Ovary (tissue), 9 donors: ENCODE measurements around the gene ABL1. TPM values are rescaled to one million over a fixed set of nuclear protein-coding genes. Genes with fewer than 3 reads are reported as not detected.

ENCODE experiments used
- DNase-seq, 5 donors: peaks; one replicate each; pipeline ENCODE4 v3.0.0-alpha.2; 2019 to 2020
- H3K27ac ChIP-seq, 2 donors: fragments of 200-600 bp; one replicate each; pipeline versions ENCODE4 v1.5.1 to v1.8.0; 2019 to 2022
- H3K27me3 ChIP-seq: fragments of 200-600 bp; one replicate; pipeline ENCODE4 v1.8.0; 2022
- H3K36me3 ChIP-seq: fragments of 200-600 bp; sonication (generic); one replicate; pipeline ENCODE4 v1.5.1; 2019
- H3K4me1 ChIP-seq: one replicate; pipeline ENCODE4 v1.8.1; 2013; ENCODE audit warnings: mild to moderate bottlenecking, moderate library complexity; ENCODE audit not compliant: insufficient read depth
- H3K4me3 ChIP-seq: fragments of 200-600 bp; sonication (generic); one replicate; pipeline ENCODE4 v1.5.1; 2017
- H3K9me3 ChIP-seq, 2 donors: fragments of 200-600 bp in 1 of 2; sonication (generic) in 1 of 2; one replicate each; pipeline versions ENCODE4 v1.5.1 to v1.8.1; 2013 to 2019; ENCODE audit warnings: mild to moderate bottlenecking in 1 of 2, moderate library complexity in 1 of 2
- EP300 ChIP-seq: sonication (generic); formaldehyde crosslinking; IDR thresholded peaks from one replicate; pipeline ENCODE4 v1.6.1; 2017; ENCODE audit warnings: antibody characterized with exemption
- POLR2A ChIP-seq: fragments of 450-650 bp; IDR thresholded peaks from one replicate; pipeline ENCODE4 v1.6.1; 2017; ENCODE audit warnings: antibody characterized with exemption, mild to moderate bottlenecking, moderate library complexity
- WGBS, 3 donors: extraction: QIAGEN DNeasy Blood & Tissue Kit in 1 of 3; methylation state at CpG; one replicate each; pipeline versions ENCODE4 v1.1.5 to v1.1.7; 2013 to 2017; 5-methylcytosine and 5-hydroxymethylcytosine counted together
- intact Hi-C, 4 donors: fragments of 100-400 bp; cut with DNase I; formaldehyde crosslinking; loops; one replicate each; pipeline versions ENCODE4 v1.11.0 to v1.15.1; 2022 to 2023
- polyA plus RNA-seq, 2 donors: library from polyadenylated mRNA; stranded (reverse); fragments of 200-250 nt in 1 of 2; fragments of 350-450 nt in 1 of 2; fragmentation: Illumina TruSeq in 1 of 2; extraction: RNeasy Lipid Tissue Mini Kit (QIAGEN cat#74804) in 1 of 2; gene quantifications; one replicate each; pipeline ENCODE4 v1.2.3, GENCODE V29; 2013 to 2014
- total RNA-seq, 7 donors: library from RNA; depleted of rRNA in 2 of 7; stranded (reverse); fragments of >200 nt in 2 of 7; fragmentation: NEBNext Ultra II Directional in 3 of 7; extraction: Animal tissue kit (Norgen Biotek cat#: 25700) in 3 of 7; gene quantifications; one replicate each; pipeline versions ENCODE4 v1.1.0 to v1.2.4, GENCODE V29; 2016 to 2023
- TF ChIP-seq, protein P1 (sequence below), 3 donors: fragments of 450-650 bp in 2 of 3; fragments of 200-600 bp in 1 of 3; IDR thresholded peaks; one replicate each; pipeline versions ENCODE4 v1.5.1 to v1.8.0; 2016 to 2022; ENCODE audit warnings: antibody characterized with exemption in 3 of 3, mild to moderate bottlenecking in 1 of 3
- donor health status: DM: no; HTN: no; CAD: no; lungs with moderate emphysema.
- donor health status: DM: no; HTN: no; CAD: no.
- donor health status: Bipolar disorder and iron deficiency.
- donor health status: DM: yes; HTN: yes; CAD: no.
- donor health status: DM: no; HTN: no; CAD: no.
- donor health status: DM: yes; HTN: yes; CAD: no.

Gene ABL1
- total and polyA plus RNA-seq, 9 donors, result 39.4 to 112 (median 75.1) TPM

DNA sequence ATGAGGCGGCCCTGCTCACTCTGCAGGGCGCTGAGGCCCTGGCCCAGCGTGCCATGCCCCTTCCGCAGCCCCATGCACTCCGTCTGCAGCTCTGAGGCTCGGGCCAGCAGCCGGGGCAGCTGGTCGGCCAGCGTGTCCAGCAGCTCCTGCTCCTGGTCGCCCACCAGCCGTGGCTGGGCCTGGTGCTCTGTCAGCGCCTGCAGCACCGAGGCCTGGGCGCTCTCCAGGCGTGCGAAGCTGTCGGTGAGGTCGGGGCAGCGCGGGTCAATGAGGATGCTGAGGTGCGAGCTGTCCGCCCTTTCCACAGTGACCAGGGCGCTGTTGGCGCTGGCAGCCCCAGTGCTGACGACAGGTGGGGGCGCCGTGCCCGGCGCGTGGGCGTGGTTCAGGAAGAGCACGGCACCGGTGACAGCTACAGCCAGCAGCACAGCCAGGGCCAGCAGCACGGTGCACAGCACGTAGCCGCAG lies 94.6 kb downstream of the ABL1 start:
- Histone ChIP-seq H3K4me3 (no peak overlapping the region), H3K36me3 (no peaks in the 10 kb centered on the region), H3K27me3 (no peaks in the 10 kb centered on the region), H3K9me3 (no peaks in the 10 kb centered on the region), H3K27ac (no peak overlapping the region), H3K4me1 (no peaks in the 10 kb centered on the region)
- intact Hi-C loops, result loop anchor here in 1 of 4 donors (10.0 kb wide), 2 partner anchors 55 to 165 kb away; no protein-coding TSS in a partner anchor
- TF ChIP-seq, protein P1, sequence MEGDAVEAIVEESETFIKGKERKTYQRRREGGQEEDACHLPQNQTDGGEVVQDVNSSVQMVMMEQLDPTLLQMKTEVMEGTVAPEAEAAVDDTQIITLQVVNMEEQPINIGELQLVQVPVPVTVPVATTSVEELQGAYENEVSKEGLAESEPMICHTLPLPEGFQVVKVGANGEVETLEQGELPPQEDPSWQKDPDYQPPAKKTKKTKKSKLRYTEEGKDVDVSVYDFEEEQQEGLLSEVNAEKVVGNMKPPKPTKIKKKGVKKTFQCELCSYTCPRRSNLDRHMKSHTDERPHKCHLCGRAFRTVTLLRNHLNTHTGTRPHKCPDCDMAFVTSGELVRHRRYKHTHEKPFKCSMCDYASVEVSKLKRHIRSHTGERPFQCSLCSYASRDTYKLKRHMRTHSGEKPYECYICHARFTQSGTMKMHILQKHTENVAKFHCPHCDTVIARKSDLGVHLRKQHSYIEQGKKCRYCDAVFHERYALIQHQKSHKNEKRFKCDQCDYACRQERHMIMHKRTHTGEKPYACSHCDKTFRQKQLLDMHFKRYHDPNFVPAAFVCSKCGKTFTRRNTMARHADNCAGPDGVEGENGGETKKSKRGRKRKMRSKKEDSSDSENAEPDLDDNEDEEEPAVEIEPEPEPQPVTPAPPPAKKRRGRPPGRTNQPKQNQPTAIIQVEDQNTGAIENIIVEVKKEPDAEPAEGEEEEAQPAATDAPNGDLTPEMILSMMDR (IDR thresholded peaks at IDR 0.05), result no peak
- no peak for TF ChIP-seq POLR2A
- no peak for TF ChIP-seq EP300
- 85 to 90% (median 87%) methylated on average over 36 of the region's 36 CpGs for WGBS, 3 donors
- DNase-seq, result no peak

- TF ChIP-seq EP300 (no peak), POLR2A (no peak)
- TF ChIP-seq, protein P1 (IDR thresholded peaks at IDR 0.05), result no peak
Observed at GRCh38 chr9:130930132-130930803, 95.2 kb downstream of the ABL1 start.

DNA sequence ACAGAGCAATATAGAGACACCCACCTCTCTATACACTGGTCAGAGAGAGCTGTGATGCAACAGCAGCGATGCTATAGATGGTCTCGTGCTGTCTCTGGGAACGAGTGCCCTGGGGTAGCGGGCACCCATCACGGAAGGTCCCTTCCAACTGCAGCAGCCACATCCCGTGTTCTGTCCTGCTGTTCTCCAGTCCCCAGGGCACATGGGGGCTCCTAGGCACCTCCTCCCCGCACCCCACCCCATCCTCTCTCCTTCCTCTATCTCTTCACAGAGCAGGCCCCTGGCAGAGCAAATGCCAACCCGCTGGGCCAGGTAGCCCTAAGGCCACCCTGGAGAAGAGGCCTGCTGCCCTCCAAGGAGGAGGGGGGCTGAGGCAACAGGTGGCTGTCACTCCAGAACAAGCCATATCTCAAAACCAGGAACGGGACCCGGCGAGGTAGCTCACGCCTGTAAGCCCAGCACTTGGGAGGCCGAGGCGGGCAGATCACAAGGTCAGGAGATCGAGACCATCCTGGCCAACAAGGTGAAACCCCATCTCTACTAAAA lies 95.8 kb downstream of the ABL1 start:
- H3K27me3 ChIP-seq, result no peaks in the 10 kb centered on the region
- H3K4me1 ChIP-seq, result no peaks in the 10 kb centered on the region
- no peaks in the 10 kb centered on the region for H3K9me3 ChIP-seq
- intact Hi-C loops, result loop anchor here in 1 of 4 donors (10.0 kb wide), 2 partner anchors 56 to 166 kb away; no protein-coding TSS in a partner anchor
- H3K4me3 ChIP-seq, result no peak overlapping the region
- DNase-seq, result no peak
- H3K36me3 ChIP-seq, result no peaks in the 10 kb centered on the region
- H3K27ac ChIP-seq, result no peak overlapping the region
- TF ChIP-seq POLR2A (no peak), EP300 (no peak)
- TF ChIP-seq, protein P1 (IDR thresholded peaks at IDR 0.05), result no peak
- 89 to 93% (median 91%) methylated on average over 15 of the region's 15 CpGs for WGBS, 3 donors

More at GRCh38 chr9:130930132-130930803, 95.2 kb downstream of the ABL1 start:
- no peak overlapping the region for H3K4me3 ChIP-seq
- no peak for DNase-seq
- H3K36me3 ChIP-seq, result no peaks in the 10 kb centered on the region
- no peaks in the 10 kb centered on the region for H3K9me3 ChIP-seq
- H3K27me3 ChIP-seq, result no peaks in the 10 kb centered on the region
- H3K4me1 ChIP-seq, result no peaks in the 10 kb centered on the region
- intact Hi-C loops, result loop anchor here in 1 of 4 donors (10.0 kb wide), 2 partner anchors 55 to 165 kb away; no protein-coding TSS in a partner anchor
- H3K27ac ChIP-seq, result no peak overlapping the region
- WGBS, 3 donors, result 88 to 90% (median 89%) methylated on average over 23 of the region's 23 CpGs

GRCh38 chr9:130931508-130932254 lies 96.6 kb downstream of the ABL1 start:
- Histone ChIP-seq H3K4me3 (no peak overlapping the region), H3K27me3 (no peaks in the 10 kb centered on the region), H3K36me3 (no peaks in the 10 kb centered on the region), H3K9me3 (no peaks in the 10 kb centered on the region), H3K4me1 (peaks cover 2% of the 10 kb centered on the region), H3K27ac (no peak overlapping the region)
- TF ChIP-seq POLR2A (no peak), EP300 (no peak)
- TF ChIP-seq, protein P1 (IDR thresholded peaks at IDR 0.05), result no peak
- WGBS, 3 donors, result 68 to 78% (median 71%) methylated on average over 20 of the region's 20 CpGs
- DNase-seq, result no peak
- intact Hi-C loops, result loop anchor here in 1 of 4 donors (10.0 kb wide), 2 partner anchors 57 to 167 kb away; no protein-coding TSS in a partner anchor
